ENCODE measurements around the gene PSMD11.

PSMD11 gene

DNA sequence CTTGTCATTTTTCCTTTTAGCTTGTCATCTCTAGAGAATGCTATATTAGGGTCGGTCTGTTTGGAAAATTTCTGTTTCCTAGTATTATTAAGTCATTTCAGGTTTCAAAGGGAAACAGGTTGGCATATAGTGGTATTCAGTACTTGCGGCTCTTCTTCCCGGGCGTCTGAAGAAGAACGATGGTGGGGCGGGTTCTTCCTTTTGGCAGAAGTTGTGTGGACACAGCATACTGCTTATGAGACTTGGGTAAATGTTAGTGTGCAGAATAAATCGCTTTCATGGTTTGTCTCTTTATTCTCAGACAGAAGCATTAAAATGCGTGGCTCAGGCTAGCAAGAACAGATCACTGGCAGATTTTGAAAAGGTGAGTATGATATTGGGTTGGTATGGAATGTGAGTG lies 32.9 kb downstream of the PSMD11 start:
- Histone ChIP-seq H3K4me3 (ENCODE audit: low read depth, low read length) (no peak overlapping the region), H3K4ac (ENCODE audit: low read depth, low read length) (no peak overlapping the region), H2AFZ (ENCODE audit: insufficient read depth, low read length, poor library complexity) (no peak overlapping the region), H4K12ac (ENCODE audit: low read depth, low read length) (no peak overlapping the region), H3K27me3 (ENCODE audit: insufficient read depth, low read length) (no peaks in the 10 kb centered on the region), H4K91ac (ENCODE audit: low read depth, low read length) (no peak overlapping the region), H3K9ac (ENCODE audit: low read length) (no peak overlapping the region), H3K79me2 (ENCODE audit: control insufficient read depth, insufficient read depth, low read length, poor library complexity) (no peaks in the 10 kb centered on the region), H3K9me3 (ENCODE audit: insufficient read depth, low read depth, low read length) (no peaks in the 10 kb centered on the region), H3K23ac (ENCODE audit: low read length) (no peak overlapping the region), H3K4me1 (ENCODE audit: control insufficient read depth in 1 of 2, insufficient read depth in 2 of 2, low read length in 2 of 2) (no peaks in the 10 kb centered on the region), H2AK5ac (ENCODE audit: low read length) (no peak overlapping the region), H3K36me3 (ENCODE audit: control insufficient read depth in 1 of 2, insufficient read depth in 2 of 2, low read length in 2 of 2) (peaks cover 48 to 81% of the 10 kb centered on the region in 2 experiments), H2BK120ac (ENCODE audit: insufficient read depth, low read length, poor library complexity) (no peak overlapping the region), H3K14ac (ENCODE audit: low read length) (no peak overlapping the region), H3K18ac (ENCODE audit: low read length) (no peak overlapping the region), H2BK12ac (ENCODE audit: low read length) (no peak overlapping the region), H2BK5ac (ENCODE audit: low read depth, low read length, poor library complexity) (no peak overlapping the region), H3K79me1 (ENCODE audit: low read length) (no peaks in the 10 kb centered on the region), H3K27ac (ENCODE audit: low read depth, low read length) (no peak overlapping the region), H4K8ac (ENCODE audit: low read depth, low read length) (no peak overlapping the region), H3K4me2 (ENCODE audit: low read length) (no peak overlapping the region)
- no CpG with 5 or more reads among the region's 8 CpGs for WGBS (ENCODE audit: extremely low coverage, insufficient coverage, insufficient read length)
- no peak for DNase-seq

DNA sequence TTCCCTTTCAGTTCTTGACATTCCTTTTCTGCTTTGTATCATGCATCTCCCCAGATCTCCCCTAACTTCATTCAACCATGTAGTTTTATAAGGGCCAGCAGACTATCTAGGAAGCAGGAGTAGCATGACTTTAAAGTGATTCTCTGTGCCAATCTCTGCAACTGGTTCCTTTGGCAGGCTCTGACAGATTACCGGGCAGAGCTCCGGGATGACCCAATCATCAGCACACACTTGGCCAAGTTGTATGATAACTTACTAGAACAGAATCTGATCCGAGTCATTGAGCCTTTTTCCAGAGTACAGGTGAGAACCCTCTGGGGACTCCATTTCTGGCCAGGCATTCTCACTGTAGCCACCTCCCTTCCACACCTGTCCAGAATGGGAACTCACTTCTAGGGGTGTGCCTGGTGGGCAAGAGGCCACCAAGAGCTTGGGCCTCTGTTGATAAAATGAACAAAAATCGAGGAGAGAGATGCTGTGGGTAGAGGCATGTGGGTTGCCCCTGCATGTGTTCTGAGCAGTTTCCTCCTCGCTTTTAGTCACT lies 34.8 kb downstream of the PSMD11 start:
- Histone ChIP-seq H2BK12ac (ENCODE audit: low read length) (no peak overlapping the region), H3K18ac (ENCODE audit: low read length) (no peak overlapping the region)

DNA sequence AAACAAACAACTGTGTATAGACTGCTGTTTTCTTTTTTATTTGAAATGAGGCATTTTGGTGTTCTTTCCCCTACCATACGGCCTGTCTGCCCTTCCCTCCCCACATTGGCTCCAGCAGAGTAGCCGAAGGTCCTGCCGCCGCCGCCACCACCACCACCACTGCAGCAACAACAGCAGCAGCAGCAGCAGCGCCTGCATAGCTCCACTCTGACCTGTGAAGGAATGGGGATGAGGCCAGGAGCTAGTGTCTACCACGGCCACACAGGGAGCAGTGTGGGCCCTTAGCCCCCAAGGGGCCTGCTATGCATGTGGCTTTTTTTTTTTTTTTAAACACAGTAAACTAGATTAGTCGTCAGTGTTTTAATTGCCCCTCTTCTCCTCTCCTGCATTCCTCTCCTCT lies 36.9 kb downstream of the PSMD11 start:
- no peak overlapping the region for H3K9ac ChIP-seq (ENCODE audit: low read length)
- no peak overlapping the region for H2AFZ ChIP-seq (ENCODE audit: insufficient read depth, low read length, poor library complexity)
- H3K27ac ChIP-seq (ENCODE audit: low read depth, low read length): no peak overlapping the region
- peaks cover 28 to 50% of the 10 kb centered on the region in 2 experiments for H3K36me3 ChIP-seq (ENCODE audit: control insufficient read depth in 1 of 2, insufficient read depth in 2 of 2, low read length in 2 of 2)
- H2AK5ac ChIP-seq (ENCODE audit: low read length): no peak overlapping the region
- H3K79me1 ChIP-seq (ENCODE audit: low read length): peaks cover 2% of the 10 kb centered on the region
- no peaks in the 10 kb centered on the region for H3K9me3 ChIP-seq (ENCODE audit: insufficient read depth, low read depth, low read length)
- no peak overlapping the region for H3K18ac ChIP-seq (ENCODE audit: low read length)
- H4K91ac ChIP-seq (ENCODE audit: low read depth, low read length): no peak overlapping the region
- H3K4me3 ChIP-seq (ENCODE audit: low read depth, low read length): no peak overlapping the region
- H3K4me2 ChIP-seq (ENCODE audit: low read length): no peak overlapping the region
- H3K79me2 ChIP-seq (ENCODE audit: control insufficient read depth, insufficient read depth, low read length, poor library complexity): peaks cover 1% of the 10 kb centered on the region
- no peak overlapping the region for H3K23ac ChIP-seq (ENCODE audit: low read length)
- no peak overlapping the region for H3K4ac ChIP-seq (ENCODE audit: low read depth, low read length)
- no peaks in the 10 kb centered on the region for H3K27me3 ChIP-seq (ENCODE audit: insufficient read depth, low read length)
- no peak overlapping the region for H2BK120ac ChIP-seq (ENCODE audit: insufficient read depth, low read length, poor library complexity)
- no peak overlapping the region for H2BK5ac ChIP-seq (ENCODE audit: low read depth, low read length, poor library complexity)
- peaks cover 2% of the 10 kb centered on the region in 2 experiments for H3K4me1 ChIP-seq (ENCODE audit: control insufficient read depth in 1 of 2, insufficient read depth in 2 of 2, low read length in 2 of 2)
- no CpG with 5 or more reads among the region's 8 CpGs for WGBS (ENCODE audit: extremely low coverage, insufficient coverage, insufficient read length)
- no peak for DNase-seq
- no peak overlapping the region for H2BK12ac ChIP-seq (ENCODE audit: low read length)
- H3K14ac ChIP-seq (ENCODE audit: low read length): no peak overlapping the region
- no peak overlapping the region for H4K8ac ChIP-seq (ENCODE audit: low read depth, low read length)
- no peak overlapping the region for H4K12ac ChIP-seq (ENCODE audit: low read depth, low read length)

More for the DNA sequence above, 34.8 kb downstream of the PSMD11 start:
- Histone ChIP-seq H3K4me3 (ENCODE audit: low read depth, low read length) (no peak overlapping the region), H3K27ac (ENCODE audit: low read depth, low read length) (no peak overlapping the region), H3K4ac (ENCODE audit: low read depth, low read length) (no peak overlapping the region), H2BK5ac (ENCODE audit: low read depth, low read length, poor library complexity) (no peak overlapping the region), H3K27me3 (ENCODE audit: insufficient read depth, low read length) (no peaks in the 10 kb centered on the region), H4K91ac (ENCODE audit: low read depth, low read length) (no peak overlapping the region), H4K12ac (ENCODE audit: low read depth, low read length) (no peak overlapping the region), H3K9me3 (ENCODE audit: insufficient read depth, low read depth, low read length) (no peaks in the 10 kb centered on the region), H3K4me1 (ENCODE audit: control insufficient read depth in 1 of 2, insufficient read depth in 2 of 2, low read length in 2 of 2) (no peaks in the 10 kb centered on the region), H3K79me1 (ENCODE audit: low read length) (no peaks in the 10 kb centered on the region), H2AK5ac (ENCODE audit: low read length) (no peak overlapping the region), H3K9ac (ENCODE audit: low read length) (no peak overlapping the region), H3K36me3 (ENCODE audit: control insufficient read depth in 1 of 2, insufficient read depth in 2 of 2, low read length in 2 of 2) (peaks cover 36 to 68% of the 10 kb centered on the region in 2 experiments), H3K14ac (ENCODE audit: low read length) (no peak overlapping the region), H3K79me2 (ENCODE audit: control insufficient read depth, insufficient read depth, low read length, poor library complexity) (no peaks in the 10 kb centered on the region), H3K4me2 (ENCODE audit: low read length) (no peak overlapping the region), H4K8ac (ENCODE audit: low read depth, low read length) (no peak overlapping the region), H2AFZ (ENCODE audit: insufficient read depth, low read length, poor library complexity) (no peak overlapping the region), H3K23ac (ENCODE audit: low read length) (no peak overlapping the region), H2BK120ac (ENCODE audit: insufficient read depth, low read length, poor library complexity) (no peak overlapping the region)
- no peak for DNase-seq
- no CpG with 5 or more reads among the region's 5 CpGs for WGBS (ENCODE audit: extremely low coverage, insufficient coverage, insufficient read length)

DNA sequence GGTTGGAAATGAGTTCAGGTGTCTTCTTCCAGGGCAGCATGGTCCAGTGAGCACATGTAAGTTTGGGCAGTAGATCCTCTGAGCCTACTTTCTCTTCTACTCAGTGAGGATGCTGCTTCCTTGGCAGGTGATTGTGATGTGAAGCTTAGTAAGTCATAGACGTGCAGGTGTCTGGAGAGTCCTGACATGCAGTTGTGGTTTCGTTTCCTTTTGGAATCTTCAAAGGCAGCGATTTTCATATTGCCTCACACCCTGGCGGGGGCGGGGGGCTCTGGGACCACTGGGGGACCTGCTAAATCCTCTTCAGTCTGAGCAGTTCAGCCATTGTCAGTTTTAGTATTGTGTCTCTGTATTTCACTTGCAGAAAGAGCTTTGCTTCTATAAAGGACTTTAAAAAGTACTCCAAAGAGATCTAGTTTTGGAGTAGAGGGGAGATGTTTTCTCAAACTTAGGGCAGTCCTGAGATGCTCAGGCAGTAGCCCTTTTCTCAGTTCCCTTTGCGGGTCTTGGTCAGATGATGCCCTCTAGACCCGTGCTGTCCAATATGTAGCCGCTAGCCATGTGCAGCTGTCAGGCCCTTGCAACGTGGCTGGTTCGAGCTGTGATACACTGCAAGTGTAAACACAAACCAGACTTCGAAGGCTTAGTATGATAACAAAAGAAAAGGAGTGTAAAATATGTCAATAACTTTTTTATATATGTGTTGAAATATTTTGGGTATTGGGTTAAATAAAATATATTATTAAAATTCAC lies 38.4 kb downstream of the PSMD11 start:
- Histone ChIP-seq H3K36me3 (ENCODE audit: control insufficient read depth in 1 of 2, insufficient read depth in 2 of 2, low read length in 2 of 2) (peaks cover 21 to 36% of the 10 kb centered on the region in 2 experiments), H3K27me3 (ENCODE audit: insufficient read depth, low read length) (no peaks in the 10 kb centered on the region), H4K91ac (ENCODE audit: low read depth, low read length) (no peak overlapping the region), H3K23ac (ENCODE audit: low read length) (no peak overlapping the region), H2BK12ac (ENCODE audit: low read length) (no peak overlapping the region), H4K8ac (ENCODE audit: low read depth, low read length) (no peak overlapping the region), H2BK5ac (ENCODE audit: low read depth, low read length, poor library complexity) (no peak overlapping the region), H2AFZ (ENCODE audit: insufficient read depth, low read length, poor library complexity) (no peak overlapping the region), H3K4ac (ENCODE audit: low read depth, low read length) (no peak overlapping the region), H3K14ac (ENCODE audit: low read length) (no peak overlapping the region), H3K18ac (ENCODE audit: low read length) (no peak overlapping the region), H4K12ac (ENCODE audit: low read depth, low read length) (no peak overlapping the region), H3K4me3 (ENCODE audit: low read depth, low read length) (no peak overlapping the region), H3K4me1 (ENCODE audit: control insufficient read depth in 1 of 2, insufficient read depth in 2 of 2, low read length in 2 of 2) (peaks cover 7% of the 10 kb centered on the region in 2 experiments), H2BK120ac (ENCODE audit: insufficient read depth, low read length, poor library complexity) (no peak overlapping the region), H2AK5ac (ENCODE audit: low read length) (no peak overlapping the region), H3K79me2 (ENCODE audit: control insufficient read depth, insufficient read depth, low read length, poor library complexity) (peaks cover 2% of the 10 kb centered on the region), H3K9ac (ENCODE audit: low read length) (no peak overlapping the region), H3K9me3 (ENCODE audit: insufficient read depth, low read depth, low read length) (no peaks in the 10 kb centered on the region), H3K79me1 (ENCODE audit: low read length) (peaks cover 3% of the 10 kb centered on the region), H3K27ac (ENCODE audit: low read depth, low read length) (no peak overlapping the region), H3K4me2 (ENCODE audit: low read length) (no peak overlapping the region)
- no peak for DNase-seq
- no CpG with 5 or more reads among the region's 11 CpGs for WGBS (ENCODE audit: extremely low coverage, insufficient coverage, insufficient read length)

Measured in trophoblast cell (in vitro differentiated cells and primary cell).